NCI-H748 (cell line): ENCODE results near the gene PSME1.
"Not testable (repeated sequence)": the region's sequence is repeated elsewhere in the genome, so short reads cannot be mapped to it uniquely, and the experiment has no call there.

ENCODE experiments used
- DNase-seq: peaks from one replicate; lab custom pipeline; 2025; ENCODE audit not compliant: unreplicated experiment; lab: John Stamatoyannopoulos, UW

The PSME1 gene

GRCh38 chr14:24103451-24103850 is 32.5 kb upstream of the PSME1 start:
- DNase-seq, result no peak

GRCh38 chr14:24105609-24106239 is 30.3 kb upstream of the PSME1 start:
- not testable (repeated sequence) for DNase-seq

GRCh38 chr14:24106672-24107271 is 29.2 kb upstream of the PSME1 start:
- DNase-seq, result no peak

- DNase-seq, result no peak
Observed at GRCh38 chr14:24108336-24108874, 27.6 kb upstream of the PSME1 start.

GRCh38 chr14:24110060-24110459 is 25.9 kb upstream of the PSME1 start:
- no peak for DNase-seq

- DNase-seq, result no peak
Observed at GRCh38 chr14:24110523-24110922, 25.5 kb upstream of the PSME1 start.

GRCh38 chr14:24113379-24113800 is 22.6 kb upstream of the PSME1 start:
- no peak for DNase-seq

- DNase-seq, result peak; percentile 87
Observed at GRCh38 chr14:24113801-24114531, 22.0 kb upstream of the PSME1 start.

- DNase-seq, result peak; percentile 99
Observed at GRCh38 chr14:24114532-24115421, 21.2 kb upstream of the PSME1 start, which contains the start of the genes DCAF11 and NRL. TSS of gene DCAF11 (plus strand) at chr14:24114777. CDS start at chr14:24115595, 818 bp downstream. TSS of gene NRL (minus strand) at chr14:24114949. CDS start at chr14:24082848, 32,101 bp downstream.

GRCh38 chr14:24115422-24116127 is 20.4 kb upstream of the PSME1 start:
- no peak for DNase-seq

GRCh38 chr14:24116128-24116814 is 19.7 kb upstream of the PSME1 start:
- no peak for DNase-seq

GRCh38 chr14:24117179-24117578 is 18.8 kb upstream of the PSME1 start:
- DNase-seq, result no peak

- DNase-seq, result no peak
Observed at GRCh38 chr14:24119691-24120090, 16.3 kb upstream of the PSME1 start.

GRCh38 chr14:24121210-24121609 is 14.8 kb upstream of the PSME1 start:
- DNase-seq, result no peak

GRCh38 chr14:24122416-24122815 is 13.6 kb upstream of the PSME1 start:
- no peak for DNase-seq

GRCh38 chr14:24122898-24123297 is 13.1 kb upstream of the PSME1 start:
- no peak for DNase-seq

GRCh38 chr14:24123424-24124417 is 12.3 kb upstream of the PSME1 start:
- no peak for DNase-seq

GRCh38 chr14:24126939-24127338 is 9.1 kb upstream of the PSME1 start:
- no peak for DNase-seq
